ENCODE measurements around the gene STK24. TPM values are rescaled to one million over a fixed set of nuclear protein-coding genes. Genes with fewer than 3 reads are reported as not detected.
"Not testable (repeated sequence)": the region's sequence is repeated elsewhere in the genome, so short reads cannot be mapped to it uniquely, and the experiment has no call there.

Gene STK24
- total RNA-seq, 1 donor from 2014 or later = 168 TPM

DNA sequence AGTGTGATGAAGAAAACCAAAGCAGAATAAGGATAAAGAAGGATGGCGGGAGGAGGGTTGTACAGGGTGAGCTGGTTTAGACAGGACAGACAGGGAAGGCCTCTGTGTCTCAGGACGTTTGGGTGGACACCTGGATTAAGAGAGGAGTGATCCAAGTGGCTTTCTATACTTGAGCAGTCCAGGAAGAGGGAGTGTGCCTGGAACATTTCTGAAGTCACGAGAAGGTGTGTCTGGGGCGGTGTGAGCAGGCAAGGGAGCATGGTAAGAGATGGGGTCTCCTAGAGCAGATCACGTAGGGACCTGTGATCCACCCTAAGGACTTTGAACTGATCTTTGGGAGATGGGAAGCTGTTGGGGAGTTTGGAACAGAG is 15.4 kb upstream of the STK24 start:
- DNase-seq (ENCODE audit: low read depth) (no peak), FAIRE-seq (no peak)
- TF ChIP-seq, protein P1, sequence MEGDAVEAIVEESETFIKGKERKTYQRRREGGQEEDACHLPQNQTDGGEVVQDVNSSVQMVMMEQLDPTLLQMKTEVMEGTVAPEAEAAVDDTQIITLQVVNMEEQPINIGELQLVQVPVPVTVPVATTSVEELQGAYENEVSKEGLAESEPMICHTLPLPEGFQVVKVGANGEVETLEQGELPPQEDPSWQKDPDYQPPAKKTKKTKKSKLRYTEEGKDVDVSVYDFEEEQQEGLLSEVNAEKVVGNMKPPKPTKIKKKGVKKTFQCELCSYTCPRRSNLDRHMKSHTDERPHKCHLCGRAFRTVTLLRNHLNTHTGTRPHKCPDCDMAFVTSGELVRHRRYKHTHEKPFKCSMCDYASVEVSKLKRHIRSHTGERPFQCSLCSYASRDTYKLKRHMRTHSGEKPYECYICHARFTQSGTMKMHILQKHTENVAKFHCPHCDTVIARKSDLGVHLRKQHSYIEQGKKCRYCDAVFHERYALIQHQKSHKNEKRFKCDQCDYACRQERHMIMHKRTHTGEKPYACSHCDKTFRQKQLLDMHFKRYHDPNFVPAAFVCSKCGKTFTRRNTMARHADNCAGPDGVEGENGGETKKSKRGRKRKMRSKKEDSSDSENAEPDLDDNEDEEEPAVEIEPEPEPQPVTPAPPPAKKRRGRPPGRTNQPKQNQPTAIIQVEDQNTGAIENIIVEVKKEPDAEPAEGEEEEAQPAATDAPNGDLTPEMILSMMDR (IDR thresholded peaks at IDR 0.05; ENCODE audit: insufficient read depth, low read length, severe bottlenecking) = no peak
- H3K27me3 ChIP-seq (ENCODE audit: control insufficient read depth, insufficient read depth, low read length) = no peaks in the 10 kb centered on the region
- no peaks in the 10 kb centered on the region for H3K36me3 ChIP-seq (ENCODE audit: control insufficient read depth, insufficient read depth, low read length)
- no peak overlapping the region for H3K4me3 ChIP-seq (ENCODE audit: low read depth, low read length)

DNA sequence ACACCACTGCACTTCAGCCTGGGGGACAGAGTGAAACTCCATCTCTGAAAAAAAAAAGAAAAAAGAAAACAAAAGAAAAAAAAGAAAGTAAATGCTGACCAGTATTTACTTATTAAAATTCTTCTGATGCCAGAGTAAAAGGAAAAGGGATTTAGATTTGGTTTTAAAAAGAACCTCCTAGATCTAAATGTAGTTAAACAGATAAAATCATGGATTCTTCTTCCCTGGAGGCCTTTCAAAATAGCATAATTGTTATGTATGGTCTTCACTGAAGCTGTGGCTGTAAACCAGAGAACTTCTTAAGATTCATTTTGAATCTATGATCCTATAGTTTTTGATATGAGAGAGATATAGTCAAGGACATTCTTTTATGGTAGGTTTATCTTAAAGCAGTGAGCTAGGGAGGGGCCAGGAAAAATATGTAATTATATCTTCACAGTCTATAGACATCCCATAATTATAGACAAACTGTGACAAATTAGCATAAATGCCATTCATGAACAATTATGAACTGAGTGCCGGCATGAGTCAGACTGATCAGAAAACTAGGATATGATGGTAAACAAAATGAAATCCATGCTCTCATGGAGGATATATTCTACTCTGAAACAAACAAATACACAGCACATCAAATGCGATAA is 14.9 kb upstream of the STK24 start:
- Histone ChIP-seq H3K4me3 (ENCODE audit: low read depth, low read length) (no peak overlapping the region), H3K36me3 (ENCODE audit: control insufficient read depth, insufficient read depth, low read length) (no peaks in the 10 kb centered on the region), H3K27me3 (ENCODE audit: control insufficient read depth, insufficient read depth, low read length) (no peaks in the 10 kb centered on the region)
- FAIRE-seq (no peak), DNase-seq (ENCODE audit: low read depth) (no peak)
- TF ChIP-seq, protein P1 (IDR thresholded peaks at IDR 0.05; ENCODE audit: insufficient read depth, low read length, severe bottlenecking) = no peak

DNA sequence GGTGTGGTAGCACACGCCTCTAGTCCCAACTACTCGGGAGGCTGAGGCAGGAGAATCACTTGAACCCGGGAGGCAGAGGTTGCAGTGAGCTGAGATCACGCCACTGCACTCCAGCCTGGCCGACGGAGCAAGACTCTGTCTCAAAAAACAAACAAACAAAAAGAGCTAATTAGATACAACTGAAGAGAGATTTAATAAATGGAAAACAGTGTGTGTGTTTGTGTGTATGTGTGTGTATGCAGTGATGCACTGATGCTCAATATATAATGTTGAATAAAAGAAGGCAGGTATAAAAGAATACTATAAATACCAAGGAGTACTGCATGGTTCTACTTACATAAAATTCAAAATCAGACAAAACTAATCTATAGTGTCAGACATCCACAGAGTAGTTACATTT is 13.6 kb upstream of the STK24 start:
- H3K36me3 ChIP-seq (ENCODE audit: control insufficient read depth, insufficient read depth, low read length); FAIRE-seq; H3K4me3 ChIP-seq (ENCODE audit: low read depth, low read length); DNase-seq (ENCODE audit: low read depth); H3K27me3 ChIP-seq (ENCODE audit: control insufficient read depth, insufficient read depth, low read length): not testable (repeated sequence)

DNA sequence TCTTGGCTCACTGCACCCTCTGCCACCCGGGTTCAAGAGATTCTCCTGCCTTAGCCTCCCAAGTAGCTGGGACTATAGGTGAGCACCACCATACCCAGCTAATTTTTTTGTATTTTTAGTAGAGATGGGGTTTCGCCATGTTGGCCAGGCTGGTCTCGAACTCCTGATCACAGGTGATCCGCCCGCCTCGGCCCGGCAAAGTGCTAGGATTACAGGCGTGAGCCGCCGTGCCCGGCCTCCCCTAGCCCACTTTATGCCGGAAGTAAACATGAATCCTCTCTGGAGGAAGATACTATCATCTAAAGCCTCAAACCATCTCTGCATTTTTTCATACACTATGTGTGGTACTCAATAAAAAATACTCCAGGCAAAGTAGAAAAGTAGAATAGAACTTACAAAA is 12.6 kb upstream of the STK24 start:
- H3K36me3 ChIP-seq (ENCODE audit: control insufficient read depth, insufficient read depth, low read length); H3K27me3 ChIP-seq (ENCODE audit: control insufficient read depth, insufficient read depth, low read length); DNase-seq (ENCODE audit: low read depth); H3K4me3 ChIP-seq (ENCODE audit: low read depth, low read length); FAIRE-seq: not testable (repeated sequence)

DNA sequence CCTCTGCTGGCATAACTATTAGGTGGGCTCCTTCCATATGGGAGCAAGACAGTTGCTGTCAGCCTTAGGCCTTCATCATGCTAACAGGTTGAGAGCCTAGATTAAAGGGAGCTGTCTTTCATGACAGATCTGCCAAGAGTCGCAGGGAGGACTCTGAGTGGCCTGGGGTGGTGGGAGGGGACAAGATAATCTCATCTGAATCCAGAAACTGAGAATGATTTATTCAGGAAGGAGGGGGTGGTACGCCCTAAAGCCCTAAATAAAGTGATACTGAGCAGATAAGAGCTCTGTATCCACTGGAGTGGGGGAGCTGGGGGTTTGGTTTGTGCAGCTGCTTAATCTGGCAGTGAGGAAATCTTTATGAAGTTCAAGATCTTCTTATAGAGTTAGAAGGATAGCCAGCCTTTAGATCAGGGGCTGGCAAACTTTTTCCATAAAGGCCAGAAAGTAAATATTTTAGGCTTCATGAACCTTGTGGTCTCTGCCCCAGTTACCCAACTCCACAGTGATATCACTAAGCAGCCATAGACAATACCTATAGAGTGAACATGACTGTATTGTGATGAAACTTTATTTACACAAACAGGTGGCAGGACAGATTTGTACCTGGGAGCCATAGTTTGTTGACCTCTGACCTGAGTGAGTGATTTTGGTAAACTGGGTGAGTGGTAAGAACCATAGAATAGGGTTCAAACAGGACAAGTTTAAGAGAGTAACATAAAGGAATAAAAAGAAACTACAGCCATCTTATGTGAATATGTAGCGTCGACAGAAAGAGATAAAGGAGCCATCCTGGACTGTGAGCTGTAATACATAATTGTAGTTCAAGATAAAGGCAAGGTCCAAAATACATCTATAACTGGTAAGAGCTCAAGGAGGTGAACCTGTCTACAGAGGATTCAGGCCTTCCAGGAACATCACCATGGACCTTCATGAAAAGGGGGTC is 9.8 kb upstream of the STK24 start:
- Histone ChIP-seq H3K36me3 (ENCODE audit: control insufficient read depth, insufficient read depth, low read length) (no peaks in the 10 kb centered on the region), H3K4me3 (ENCODE audit: low read depth, low read length) (no peak overlapping the region), H3K27me3 (ENCODE audit: control insufficient read depth, insufficient read depth, low read length) (no peaks in the 10 kb centered on the region)
- no peak for DNase-seq (ENCODE audit: low read depth)
- no peak for FAIRE-seq
- TF ChIP-seq, protein P1 (IDR thresholded peaks at IDR 0.05; ENCODE audit: insufficient read depth, low read length, severe bottlenecking) = no peak

DNA sequence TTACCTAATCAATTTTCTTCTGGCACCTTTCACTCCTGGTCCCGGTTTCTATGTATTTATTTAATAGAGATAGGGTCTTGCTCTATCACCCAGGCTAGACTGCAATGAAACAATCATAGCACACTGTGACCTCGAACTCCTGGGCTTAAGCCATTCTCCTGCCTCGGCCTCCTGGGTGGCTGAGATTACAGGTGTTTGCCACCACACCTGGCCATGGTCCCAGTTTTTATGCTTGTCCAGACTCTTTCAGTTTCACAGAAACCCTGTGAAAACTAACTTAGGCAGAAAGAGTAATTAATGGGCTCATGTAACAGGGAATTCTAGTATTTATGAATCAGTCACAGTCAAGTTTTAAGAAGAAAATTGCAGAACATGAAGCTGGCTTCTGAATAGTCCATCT is 9.0 kb upstream of the STK24 start:
- DNase-seq (ENCODE audit: low read depth) (no peak), FAIRE-seq (no peak)
- TF ChIP-seq, protein P1 (IDR thresholded peaks at IDR 0.05; ENCODE audit: insufficient read depth, low read length, severe bottlenecking) = no peak
- Histone ChIP-seq H3K27me3 (ENCODE audit: control insufficient read depth, insufficient read depth, low read length) (no peaks in the 10 kb centered on the region), H3K4me3 (ENCODE audit: low read depth, low read length) (no peak overlapping the region), H3K36me3 (ENCODE audit: control insufficient read depth, insufficient read depth, low read length) (no peaks in the 10 kb centered on the region)
